HG03196 (cell line): ENCODE data around the gene IGSF3.

ENCODE experiments used
- ATAC-seq: cut with Tn5 transposase; IDR thresholded peaks from one replicate; pipeline ENCODE4 v1.9.1; 2021; ENCODE audit not compliant: unreplicated experiment

Gene IGSF3

DNA sequence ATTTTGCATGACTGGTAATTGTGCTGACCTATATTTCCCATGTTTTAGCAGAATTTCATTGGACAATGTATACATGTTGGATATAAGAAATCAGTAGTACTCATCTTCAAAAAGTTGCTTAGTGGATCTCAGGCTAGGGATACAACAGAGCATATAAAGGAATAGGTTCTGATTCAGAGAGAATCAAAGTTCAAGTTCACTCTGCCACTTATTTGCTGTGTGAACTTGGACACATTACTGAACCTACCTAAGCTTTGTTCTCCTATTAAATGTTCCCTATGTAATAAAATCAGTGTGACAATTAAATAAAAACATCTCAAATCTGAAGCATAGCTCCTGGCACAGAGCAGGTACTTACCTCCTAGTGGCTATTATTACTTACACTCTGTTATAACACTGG lies 106.0 kb downstream of the IGSF3 start:
- no peak for ATAC-seq

DNA sequence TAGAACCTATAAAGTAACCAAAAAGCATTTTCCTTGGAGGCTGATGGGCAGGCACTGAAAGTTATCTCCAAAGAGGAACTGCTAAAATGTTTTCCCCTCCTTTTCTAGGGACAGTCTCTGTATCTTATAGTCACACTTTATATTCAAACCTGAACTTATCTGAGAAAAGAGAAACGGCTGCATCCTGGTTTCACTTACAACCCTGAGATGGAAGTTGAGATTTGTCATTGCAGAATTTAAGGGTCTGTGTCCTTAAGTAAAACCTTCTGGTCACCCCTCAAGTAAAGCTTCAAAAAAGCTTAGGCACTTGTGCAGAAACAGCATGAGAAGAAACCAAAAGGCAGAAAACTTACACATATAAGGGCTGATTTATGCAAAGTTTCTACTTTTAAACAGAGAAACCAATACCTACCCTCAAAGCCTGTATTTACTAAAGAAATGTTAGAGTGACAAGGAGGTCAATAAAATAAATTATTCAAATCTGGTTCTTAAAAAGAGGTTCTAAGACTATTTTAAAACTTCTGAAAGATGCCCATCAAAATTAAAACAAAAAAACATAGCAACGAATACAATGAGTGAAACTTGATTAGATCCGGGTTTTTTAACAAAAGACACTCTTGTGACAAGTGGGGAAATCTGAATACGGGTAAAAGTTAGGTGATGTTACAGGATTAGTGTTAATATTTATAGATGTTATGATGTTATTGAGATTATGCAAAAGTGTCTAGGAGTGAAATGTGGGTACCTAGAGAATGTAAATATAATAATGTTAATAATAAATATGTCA lies 106.6 kb downstream of the IGSF3 start:
- no peak for ATAC-seq

DNA sequence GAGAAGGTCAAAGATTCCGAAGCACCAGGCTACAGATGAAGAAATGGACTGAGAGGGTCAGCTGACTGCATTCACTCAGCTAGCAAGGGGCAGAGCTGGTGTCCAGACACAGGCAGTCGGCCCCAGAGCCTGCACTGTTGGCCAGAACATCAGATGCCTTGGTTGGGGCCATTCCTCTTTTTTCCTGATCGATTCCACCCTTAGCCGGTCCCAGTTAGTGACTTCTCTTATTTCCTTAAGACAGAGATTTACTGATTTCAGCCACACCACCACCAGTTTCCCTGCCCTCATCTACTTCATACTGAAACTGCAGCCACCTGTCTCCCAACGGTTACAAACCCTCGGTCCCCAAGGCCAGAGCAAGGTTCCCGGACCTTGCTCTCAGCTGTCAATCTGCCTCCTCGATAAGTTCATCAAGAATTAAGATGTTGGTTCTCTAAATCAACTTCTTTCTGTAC lies 108.2 kb downstream of the IGSF3 start:
- peak; percentile 31 for ATAC-seq

DNA sequence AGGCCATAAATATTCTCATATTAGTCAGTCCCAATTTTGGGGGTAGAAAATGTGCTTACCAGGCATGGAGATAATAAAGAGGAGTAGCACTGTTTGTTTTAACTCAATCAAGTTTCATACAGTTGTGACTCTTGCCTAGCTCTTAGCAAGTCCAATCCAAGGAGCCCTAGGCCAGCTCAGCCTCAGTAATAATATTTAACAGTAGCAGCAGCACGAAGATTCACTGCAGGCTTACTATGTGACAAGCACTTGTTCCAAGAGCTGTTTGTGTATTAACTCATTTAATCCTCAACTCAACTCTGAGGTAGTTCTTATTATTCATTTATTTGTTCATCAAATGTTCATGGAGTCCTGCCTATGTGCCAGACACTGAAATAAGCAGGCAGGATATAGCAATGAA lies 109.0 kb downstream of the IGSF3 start:
- ATAC-seq: no peak

DNA sequence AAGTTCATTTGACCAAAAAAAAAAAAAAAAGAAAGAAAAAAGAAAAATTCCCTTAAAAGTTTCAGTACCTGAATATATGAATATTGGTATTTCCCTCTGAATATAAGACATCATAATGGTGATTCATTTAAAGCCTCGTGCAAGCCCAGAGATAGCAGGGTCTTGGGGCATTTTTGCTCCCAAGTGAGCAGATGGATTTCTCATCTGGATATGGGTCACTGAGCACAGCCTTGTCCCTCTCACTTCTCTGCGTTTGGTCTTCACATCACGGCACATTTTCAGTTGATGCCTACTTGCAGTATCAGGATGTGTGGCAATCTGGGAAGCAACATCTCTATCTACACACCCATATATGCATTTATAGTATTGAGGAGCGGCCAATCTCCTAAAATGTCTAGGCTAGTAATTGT lies 109.4 kb downstream of the IGSF3 start:
- peak; percentile 17 for ATAC-seq

DNA sequence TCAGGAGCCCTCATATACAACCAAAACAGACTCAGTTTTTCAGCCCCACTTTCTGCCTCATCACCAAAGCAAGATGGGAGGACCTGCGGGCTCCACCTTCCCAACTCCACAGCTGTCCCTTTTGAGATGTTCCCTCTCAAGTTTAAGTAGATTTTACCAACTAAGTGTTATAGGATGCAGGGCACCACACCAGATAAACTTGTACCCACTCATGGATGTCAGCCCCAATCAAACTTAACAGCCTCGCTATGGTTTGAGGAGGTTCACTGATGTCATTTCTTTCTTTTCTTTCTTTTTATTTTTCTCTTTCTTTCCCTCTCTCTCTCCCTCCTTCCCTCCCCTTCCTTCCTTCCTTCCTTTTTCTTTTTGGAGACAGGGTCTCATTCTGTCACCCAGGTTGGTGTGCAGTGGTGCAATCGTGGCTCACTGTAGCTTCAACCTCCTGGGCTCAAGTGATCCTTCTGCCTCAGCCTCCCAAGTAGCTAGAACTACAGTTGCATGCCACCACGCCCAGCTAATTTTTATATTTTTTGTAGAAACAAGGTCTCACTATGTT lies 110.1 kb downstream of the IGSF3 start:
- ATAC-seq: no peak

DNA sequence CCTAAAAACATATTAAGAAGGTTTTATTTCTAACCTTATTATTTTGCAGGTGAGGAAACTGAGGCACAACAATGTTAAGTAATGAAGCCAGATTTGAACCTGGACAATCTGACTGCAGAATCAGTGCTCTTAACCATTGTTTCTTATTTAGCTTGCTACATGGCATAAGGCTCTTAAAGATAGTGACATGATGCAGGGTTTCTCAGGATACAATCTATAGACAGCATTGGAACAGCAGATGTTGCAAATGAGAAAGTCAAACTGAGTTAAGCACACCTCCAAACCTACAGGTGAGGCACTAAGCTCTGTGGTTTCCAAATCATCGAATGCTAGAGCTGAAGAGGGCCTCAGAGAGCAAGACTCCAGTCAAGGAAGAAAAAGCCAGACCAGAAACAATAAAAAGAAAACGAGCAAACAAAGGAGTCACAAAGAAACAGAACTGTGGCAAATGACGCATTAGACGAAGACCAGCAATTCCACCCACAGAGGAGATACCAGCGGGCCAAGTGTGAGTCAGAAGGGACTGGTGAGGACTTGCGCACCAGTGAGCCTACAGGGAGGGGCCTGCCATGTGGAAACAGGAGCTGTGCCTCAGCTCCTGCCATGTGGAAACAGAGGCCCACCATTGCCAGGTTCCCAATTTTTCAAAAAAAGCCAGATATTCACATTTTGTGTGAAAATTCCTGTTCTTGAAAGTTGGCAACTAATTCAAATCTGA lies 111.1 kb downstream of the IGSF3 start:
- peak; percentile 55 for ATAC-seq

DNA sequence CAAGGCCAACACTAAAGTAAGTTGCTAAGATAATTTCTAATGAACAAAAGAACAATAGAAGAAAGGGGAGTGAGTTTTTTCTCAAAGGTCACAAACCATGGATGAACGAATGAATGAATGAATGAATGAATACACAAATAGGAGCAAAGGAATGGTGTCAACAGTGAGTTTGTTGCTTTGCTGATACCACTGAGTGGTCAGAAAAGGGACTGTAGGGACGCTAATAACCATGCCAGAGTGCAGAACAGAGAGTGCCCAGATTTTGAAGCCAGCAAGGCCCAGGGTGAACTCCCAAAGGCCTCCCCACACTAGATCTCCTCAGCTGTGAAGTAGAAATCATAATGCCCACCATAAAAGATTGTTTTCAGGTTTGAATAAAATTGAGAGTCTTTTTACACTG lies 112.6 kb downstream of the IGSF3 start:
- ATAC-seq: no peak

DNA sequence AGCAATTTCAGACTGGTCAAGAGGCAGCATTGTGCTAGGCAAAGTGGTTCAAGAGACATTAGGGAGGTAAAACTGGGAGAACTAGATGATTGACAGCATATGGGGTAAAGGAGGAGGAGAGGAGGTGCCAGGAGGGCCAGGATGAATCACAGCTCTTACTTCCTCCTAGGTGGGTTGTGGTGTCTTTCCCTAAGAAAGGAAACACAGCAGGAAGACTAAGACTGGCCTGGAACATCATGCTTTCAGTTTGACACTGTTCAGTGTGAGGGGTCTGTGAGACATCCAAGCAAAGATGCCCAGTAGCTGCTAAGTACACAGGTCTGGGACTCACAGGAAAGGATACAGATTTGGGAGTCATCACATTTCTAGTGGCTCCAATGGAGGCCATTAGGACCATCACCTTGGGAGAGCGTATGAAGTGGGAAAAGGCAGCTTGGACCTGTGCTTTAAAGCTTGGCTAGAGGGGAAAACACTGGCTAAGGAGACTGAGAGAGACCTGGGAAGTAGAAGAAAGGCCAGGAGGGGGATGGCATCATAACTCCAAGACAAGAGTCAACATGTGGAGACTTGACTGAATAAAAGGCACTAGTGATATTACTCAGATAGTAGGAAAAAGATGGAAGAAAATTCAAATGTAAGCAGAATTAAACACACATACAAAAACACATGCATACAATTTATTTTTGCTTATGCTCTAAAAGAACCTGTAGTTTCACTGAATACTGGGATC lies 114.0 kb downstream of the IGSF3 start:
- no peak for ATAC-seq

DNA sequence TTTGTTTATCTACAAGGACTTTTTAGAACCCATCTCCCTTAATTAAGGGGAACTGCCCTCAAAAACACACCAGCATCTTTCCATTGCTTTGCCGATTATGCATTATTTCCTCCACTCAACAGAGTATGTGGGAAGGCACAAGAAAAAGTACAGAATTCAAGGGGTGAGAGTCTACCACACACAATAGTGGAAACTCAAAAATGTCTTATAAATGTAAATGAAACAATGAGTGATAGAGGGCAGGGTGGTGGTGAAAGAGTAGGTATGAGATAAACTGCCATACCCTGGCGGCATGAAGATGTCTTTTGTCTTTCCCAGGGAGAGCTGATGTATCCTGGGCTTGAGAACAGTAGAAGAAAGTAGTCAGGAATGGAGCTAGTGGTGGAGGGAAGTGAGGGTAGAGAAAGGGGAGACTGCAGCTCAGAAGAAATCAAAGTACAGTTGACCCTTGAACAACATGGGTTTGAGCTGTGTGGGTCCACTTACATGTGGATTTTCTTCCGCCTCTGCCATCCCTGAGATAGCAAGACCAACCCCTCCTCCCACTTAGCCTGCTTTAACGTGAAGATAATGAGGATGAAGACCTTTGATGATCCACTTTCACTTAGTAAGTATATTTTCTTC lies 121.1 kb downstream of the IGSF3 start:
- no peak for ATAC-seq

DNA sequence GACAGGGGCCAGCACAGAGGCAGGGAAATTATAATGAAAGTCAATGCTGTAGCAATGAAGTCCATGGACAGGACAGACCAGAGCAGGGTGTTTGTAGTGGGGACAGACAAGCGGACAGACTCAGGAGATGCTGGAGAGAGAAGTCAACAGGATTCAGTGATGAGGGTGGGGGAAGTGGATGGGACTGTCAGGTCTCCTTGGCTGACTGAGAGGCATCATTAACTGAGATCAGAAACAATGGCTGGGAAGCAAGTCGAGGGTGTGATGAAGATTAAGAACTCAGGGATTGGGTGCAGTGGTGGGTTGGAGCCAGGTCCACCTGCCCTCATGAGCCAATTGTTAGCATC lies 122.2 kb downstream of the IGSF3 start:
- ATAC-seq: peak; percentile 6

DNA sequence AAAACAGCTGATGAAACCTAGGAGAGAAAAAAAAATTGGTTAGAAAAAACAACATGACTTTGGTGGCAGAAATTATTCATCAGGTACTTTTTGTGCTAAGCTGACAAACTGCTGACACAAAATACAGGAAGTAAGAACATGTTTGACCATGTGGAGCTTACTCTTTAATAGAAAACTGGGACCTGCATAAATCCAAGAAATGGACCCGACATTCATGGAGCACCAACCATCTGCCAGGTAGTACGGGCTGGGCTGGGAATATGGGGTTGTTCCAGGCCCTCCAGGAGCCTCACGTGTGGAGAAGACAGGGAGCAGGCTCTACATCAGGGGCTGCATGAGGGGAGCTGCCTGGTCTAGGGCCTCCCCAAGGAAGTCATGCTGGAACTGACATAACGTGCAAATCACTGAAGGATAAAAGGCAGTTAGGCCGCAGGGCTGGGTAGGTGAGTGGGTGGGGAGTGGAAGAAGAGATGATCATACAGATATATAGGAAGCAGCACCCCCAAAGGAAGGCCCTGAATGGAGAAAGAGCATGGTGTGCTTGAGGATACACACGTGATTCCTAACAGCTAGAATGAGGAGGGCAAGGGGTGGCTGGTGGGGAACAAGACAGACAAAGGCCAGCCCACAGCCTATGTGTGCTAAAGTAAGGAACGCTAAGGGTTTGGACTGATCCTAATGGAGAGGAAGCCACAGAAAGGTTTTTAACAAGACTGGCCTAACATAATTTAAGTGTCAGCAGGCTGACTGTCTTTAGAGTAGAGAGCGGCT lies 122.8 kb downstream of the IGSF3 start:
- peak; percentile 38 for ATAC-seq

DNA sequence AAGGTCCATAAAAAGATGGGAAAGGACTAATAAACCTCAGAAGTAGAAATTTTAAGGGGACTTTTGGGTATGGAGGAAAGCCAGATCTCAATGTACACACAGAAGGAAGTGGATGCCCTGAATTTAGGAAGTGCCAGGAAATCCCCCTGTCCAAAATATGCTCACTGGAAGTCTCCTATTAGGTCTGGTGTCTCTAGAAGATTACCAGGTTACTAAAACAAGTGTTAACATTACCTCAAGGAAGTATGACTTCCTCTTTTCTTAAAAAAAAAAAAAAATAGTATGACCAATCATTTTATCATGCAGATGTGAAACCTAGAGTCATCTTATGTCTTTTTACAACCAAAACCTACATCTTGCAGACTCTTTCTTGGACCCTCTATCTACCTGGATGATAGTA lies 127.4 kb downstream of the IGSF3 start:
- ATAC-seq: peak; percentile 41

DNA sequence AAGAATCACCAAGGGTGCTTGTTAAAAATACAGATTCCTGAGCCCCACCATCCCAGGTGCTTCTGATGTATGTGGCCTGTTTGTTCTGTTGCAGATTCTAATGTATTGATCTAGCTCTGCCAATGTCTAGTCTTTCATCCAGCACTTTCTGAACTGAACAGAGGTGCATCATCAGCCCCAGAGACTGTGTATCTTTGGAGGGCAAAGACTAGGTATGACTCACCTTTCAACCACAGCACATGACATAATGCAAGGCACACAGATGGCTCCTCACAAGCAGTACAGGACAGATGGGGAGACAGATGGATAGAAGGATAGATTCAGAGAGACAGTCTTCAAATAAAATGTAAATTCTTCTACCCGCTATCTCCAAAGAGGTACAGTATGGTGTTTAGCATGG lies 129.0 kb downstream of the IGSF3 start:
- ATAC-seq: peak; percentile 67

DNA sequence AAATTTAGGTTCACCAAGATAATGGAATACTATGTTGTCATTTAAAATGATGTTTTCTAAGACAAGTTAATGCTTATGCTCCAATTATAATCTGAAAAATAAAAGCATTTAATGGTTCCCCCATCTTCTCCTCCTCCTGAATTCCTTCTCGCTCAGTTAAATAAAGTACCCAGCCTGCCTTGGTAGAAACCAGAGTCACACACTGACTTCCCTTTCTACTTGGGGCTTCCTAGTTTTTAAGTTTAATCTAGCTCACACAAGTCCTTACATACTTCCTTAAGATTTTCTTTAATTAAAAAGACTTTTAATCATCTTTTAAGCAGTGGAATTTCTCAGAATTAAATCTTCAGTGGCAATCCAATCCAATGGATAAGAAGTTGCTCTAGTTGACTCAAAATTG lies 129.6 kb downstream of the IGSF3 start:
- ATAC-seq: no peak

DNA sequence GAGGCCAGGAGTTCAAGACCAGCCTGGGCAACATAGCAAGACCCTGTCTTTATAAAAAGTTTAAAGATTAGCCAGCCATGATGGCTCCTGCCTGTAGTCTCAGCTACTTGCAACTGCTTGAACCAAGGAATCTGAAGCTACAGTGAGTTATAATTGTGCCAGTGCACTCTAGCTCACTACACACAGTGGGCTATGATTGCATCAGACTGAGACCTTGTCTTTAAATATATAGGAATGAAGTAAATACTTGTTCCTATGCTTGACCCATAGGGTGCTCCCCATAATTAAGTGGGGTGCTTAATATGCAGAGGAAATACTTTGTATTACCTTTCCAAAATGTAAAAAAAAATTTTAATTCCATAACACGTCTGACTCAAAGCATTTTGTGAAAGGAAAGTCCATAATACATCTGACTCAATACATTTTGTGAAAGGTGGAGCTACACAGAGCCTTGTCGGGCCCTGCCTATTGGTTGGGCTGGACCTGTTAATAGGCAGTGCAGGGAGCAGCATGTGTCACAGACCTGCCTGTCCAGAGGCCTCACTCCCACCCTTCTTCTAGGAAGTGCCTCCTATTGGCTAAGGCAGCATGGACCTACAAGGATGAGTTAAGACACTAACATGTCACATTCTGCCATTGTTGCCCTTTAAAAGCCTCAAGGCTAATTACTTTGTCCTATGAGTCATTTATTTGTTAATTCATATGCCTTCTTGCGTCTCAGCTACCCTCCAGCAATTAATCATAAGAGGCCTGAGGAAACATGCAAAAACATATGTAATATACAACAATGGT lies 130.3 kb downstream of the IGSF3 start:
- no peak for ATAC-seq

DNA sequence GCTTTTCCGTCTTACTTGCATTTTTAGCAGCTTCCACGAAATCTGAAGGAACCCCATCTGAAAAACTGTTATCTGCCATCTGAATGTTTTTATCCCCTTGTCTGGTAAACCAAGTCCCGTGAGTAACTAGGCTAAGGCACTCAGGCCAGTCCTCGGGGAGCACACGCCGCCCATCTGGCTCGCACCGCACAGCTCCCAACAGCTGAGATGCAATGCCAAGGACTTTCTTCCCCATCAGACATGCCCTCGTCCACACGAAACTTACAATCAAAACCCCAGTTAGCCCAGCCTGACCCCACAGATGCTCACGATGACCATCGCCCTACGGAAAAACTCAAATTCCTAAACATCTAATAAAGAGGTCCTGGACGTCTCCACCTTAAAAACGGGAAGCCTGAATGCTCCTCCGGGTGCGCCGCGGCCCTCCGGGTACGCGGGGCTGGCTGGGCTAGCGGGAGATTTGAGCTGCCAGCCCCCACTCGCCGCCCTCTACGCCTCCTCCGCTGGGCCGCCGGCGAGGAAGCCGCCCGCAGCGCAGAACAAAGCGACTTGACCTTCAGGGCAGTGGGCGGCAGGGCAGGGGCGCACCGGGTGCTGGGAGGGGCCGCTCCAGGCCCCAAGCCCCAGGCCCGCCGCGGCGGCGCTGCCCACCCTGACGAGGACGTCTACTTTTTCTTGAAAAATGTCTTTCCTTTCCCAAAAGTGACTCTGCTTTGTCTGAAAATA lies 133.4 kb downstream of the IGSF3 start:
- no peak for ATAC-seq

DNA sequence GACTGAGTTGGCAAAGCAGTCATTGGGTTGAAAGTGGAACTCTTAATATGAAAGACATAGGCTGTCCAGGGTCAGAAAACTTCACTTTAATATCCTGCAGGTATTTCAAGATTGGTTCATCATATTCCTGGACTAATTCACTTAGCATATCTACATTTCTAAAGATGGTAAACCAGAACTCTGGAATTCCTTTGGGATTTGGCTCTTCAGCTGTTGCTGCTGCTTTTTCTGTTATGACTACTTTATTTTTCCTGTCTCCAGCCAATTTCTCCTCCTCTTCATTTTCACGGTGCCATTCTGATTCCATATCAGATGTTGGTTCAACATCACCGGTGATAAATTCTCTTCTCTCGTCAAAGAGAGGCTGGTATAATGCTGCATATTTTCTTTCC lies 134.1 kb downstream of the IGSF3 start:
- no peak for ATAC-seq
